Loucy (cell line): ENCODE results near the gene SH3TC2.

Experiments
- H2AFZ ChIP-seq: fragments of 200-600 bp; sonication (generic); 2 replicates; pipeline ENCODE4 v1.6.0; 2016; ENCODE audit warnings: antibody characterized with exemption, mild to moderate bottlenecking, low read length, moderate library complexity
- H3F3A ChIP-seq: fragments of 200-600 bp; 2 replicates; pipeline ENCODE4 v1.6.0; 2016; ENCODE audit warnings: antibody characterized with exemption, low read depth, mild to moderate bottlenecking
- H3K27me3 ChIP-seq: fragments of 200-600 bp; sonication (generic); 2 replicates; pipeline ENCODE4 v1.6.1; 2014; ENCODE audit warnings: low read length, mild to moderate bottlenecking; ENCODE audit not compliant: insufficient read depth, poor library complexity, severe bottlenecking
- H3K36me3 ChIP-seq: fragments of 200-600 bp; sonication (generic); 2 replicates; pipeline ENCODE4 v1.6.1; 2016; ENCODE audit warnings: low read length; ENCODE audit not compliant: insufficient read depth
- H3K4me1 ChIP-seq: fragments of 200-600 bp; sonication (generic); 2 replicates; pipeline ENCODE4 v1.5.1; 2014; ENCODE audit warnings: low read length, mild to moderate bottlenecking; ENCODE audit not compliant: insufficient read depth, poor library complexity, severe bottlenecking
- H3K4me2 ChIP-seq: fragments of 200-600 bp; sonication (generic); 2 replicates; pipeline ENCODE4 v1.6.0; 2014; ENCODE audit warnings: antibody characterized with exemption, low read length, low read depth, mild to moderate bottlenecking; ENCODE audit not compliant: poor library complexity, severe bottlenecking
- H3K4me3 ChIP-seq: fragments of 200-600 bp; sonication (generic); 2 replicates; pipeline ENCODE4 v1.5.1; 2014; ENCODE audit warnings: low read length, mild to moderate bottlenecking, mixed read lengths; ENCODE audit not compliant: poor library complexity, severe bottlenecking
- H3K79me2 ChIP-seq: fragments of 200-600 bp; sonication (generic); 2 replicates; pipeline ENCODE4 v1.6.1; 2014; ENCODE audit warnings: low read length; ENCODE audit not compliant: insufficient read depth
- H3K9ac ChIP-seq: fragments of 200-600 bp; sonication (generic); 2 replicates; pipeline ENCODE4 v1.6.0; 2014; ENCODE audit warnings: mild to moderate bottlenecking, low read depth, low read length, moderate library complexity; ENCODE audit not compliant: poor library complexity, severe bottlenecking
- H3K9me2 ChIP-seq: fragments of 200-600 bp; sonication (generic); replicated peaks from 2 replicates; pipeline ENCODE4 v1.6.1; 2016; ENCODE audit warnings: low read depth, low read length, mixed read lengths
- H3K9me3 ChIP-seq: fragments of 200-600 bp; sonication (generic); 2 replicates; pipeline ENCODE4 v1.6.1; 2014; ENCODE audit warnings: mild to moderate bottlenecking, antibody characterized with exemption, low read length, low read depth; ENCODE audit not compliant: insufficient read depth
- H4K20me1 ChIP-seq: fragments of 200-600 bp; sonication (generic); 2 replicates; pipeline ENCODE4 v1.6.0; 2014; ENCODE audit warnings: antibody characterized with exemption, low read length, mild to moderate bottlenecking; ENCODE audit not compliant: insufficient read depth, poor library complexity, severe bottlenecking
- CTCF ChIP-seq: fragments of 200-600 bp; sonication (generic); conservative IDR thresholded peaks from 2 replicates; pipeline ENCODE4 v1.5.1; 2014; ENCODE audit warnings: mild to moderate bottlenecking, antibody characterized with exemption, low read length
- EZH2phosphoT487 ChIP-seq: fragments of 200-600 bp; IDR thresholded peaks from 2 replicates; pipeline ENCODE4 v1.6.1; 2018; ENCODE audit warnings: antibody characterized with exemption, mild to moderate bottlenecking, moderate library complexity, borderline replicate concordance

Gene SH3TC2

GRCh38 chr5:149028984-149029383 is 33.9 kb downstream of the SH3TC2 start:
- Histone ChIP-seq H3K9me3 (no peaks in the 10 kb centered on the region), H2AFZ (no peak overlapping the region), H3K9me2 (no peaks in the 10 kb centered on the region), H3K79me2 (no peaks in the 10 kb centered on the region), H3K4me3 (no peak overlapping the region), H3K36me3 (no peaks in the 10 kb centered on the region), H3K4me1 (peaks cover 19% of the 10 kb centered on the region), H3F3A (no peaks in the 10 kb centered on the region), H3K4me2 (no peak overlapping the region), H3K27me3 (no peaks in the 10 kb centered on the region), H4K20me1 (no peaks in the 10 kb centered on the region), H3K9ac (no peak overlapping the region)
- TF ChIP-seq CTCF (no peak), EZH2phosphoT487 (no peak)

GRCh38 chr5:149028161-149028560 is 34.7 kb downstream of the SH3TC2 start:
- H3K4me3 ChIP-seq = no peak overlapping the region
- no peak overlapping the region for H2AFZ ChIP-seq
- no peaks in the 10 kb centered on the region for H3F3A ChIP-seq
- TF ChIP-seq CTCF (no peak), EZH2phosphoT487 (no peak)
- H3K79me2 ChIP-seq = no peaks in the 10 kb centered on the region
- H4K20me1 ChIP-seq = no peaks in the 10 kb centered on the region
- H3K4me2 ChIP-seq = no peak overlapping the region
- H3K9ac ChIP-seq = no peak overlapping the region
- no peaks in the 10 kb centered on the region for H3K36me3 ChIP-seq
- H3K9me3 ChIP-seq = no peaks in the 10 kb centered on the region
- no peaks in the 10 kb centered on the region for H3K9me2 ChIP-seq
- H3K27me3 ChIP-seq = no peaks in the 10 kb centered on the region
- peaks cover 19% of the 10 kb centered on the region for H3K4me1 ChIP-seq

GRCh38 chr5:149027636-149028035 is 35.2 kb downstream of the SH3TC2 start:
- Histone ChIP-seq H3K9me2 (no peaks in the 10 kb centered on the region), H3K4me3 (no peak overlapping the region), H3K79me2 (no peaks in the 10 kb centered on the region), H2AFZ (no peak overlapping the region), H3F3A (no peaks in the 10 kb centered on the region), H3K36me3 (no peaks in the 10 kb centered on the region), H3K9me3 (0 out of 2 replicates have a peak, but pooled peaks cover 1% of the 10 kb centered on the region), H3K4me2 (no peak overlapping the region), H4K20me1 (no peaks in the 10 kb centered on the region), H3K4me1 (peaks cover 19% of the 10 kb centered on the region), H3K9ac (no peak overlapping the region), H3K27me3 (no peaks in the 10 kb centered on the region)
- TF ChIP-seq CTCF (no peak), EZH2phosphoT487 (no peak)
